Brain pericyte (primary cell): ENCODE measurements around the gene PROX1.

Experiments
- DNase-seq: peaks from one replicate; pipeline ENCODE4 v3.0.0-alpha.2; 2012; ENCODE audit warnings: low read depth, low spot score

Gene PROX1, protein sequence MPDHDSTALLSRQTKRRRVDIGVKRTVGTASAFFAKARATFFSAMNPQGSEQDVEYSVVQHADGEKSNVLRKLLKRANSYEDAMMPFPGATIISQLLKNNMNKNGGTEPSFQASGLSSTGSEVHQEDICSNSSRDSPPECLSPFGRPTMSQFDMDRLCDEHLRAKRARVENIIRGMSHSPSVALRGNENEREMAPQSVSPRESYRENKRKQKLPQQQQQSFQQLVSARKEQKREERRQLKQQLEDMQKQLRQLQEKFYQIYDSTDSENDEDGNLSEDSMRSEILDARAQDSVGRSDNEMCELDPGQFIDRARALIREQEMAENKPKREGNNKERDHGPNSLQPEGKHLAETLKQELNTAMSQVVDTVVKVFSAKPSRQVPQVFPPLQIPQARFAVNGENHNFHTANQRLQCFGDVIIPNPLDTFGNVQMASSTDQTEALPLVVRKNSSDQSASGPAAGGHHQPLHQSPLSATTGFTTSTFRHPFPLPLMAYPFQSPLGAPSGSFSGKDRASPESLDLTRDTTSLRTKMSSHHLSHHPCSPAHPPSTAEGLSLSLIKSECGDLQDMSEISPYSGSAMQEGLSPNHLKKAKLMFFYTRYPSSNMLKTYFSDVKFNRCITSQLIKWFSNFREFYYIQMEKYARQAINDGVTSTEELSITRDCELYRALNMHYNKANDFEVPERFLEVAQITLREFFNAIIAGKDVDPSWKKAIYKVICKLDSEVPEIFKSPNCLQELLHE

GRCh38 chr1:213987927-213988506 lies at the start of gene PROX1:
TSS of gene PROX1 (plus strand) at chr1:213987973. CDS start at chr1:213996536, 8,563 bp downstream.
- DNase-seq = peak; percentile 29

DNA sequence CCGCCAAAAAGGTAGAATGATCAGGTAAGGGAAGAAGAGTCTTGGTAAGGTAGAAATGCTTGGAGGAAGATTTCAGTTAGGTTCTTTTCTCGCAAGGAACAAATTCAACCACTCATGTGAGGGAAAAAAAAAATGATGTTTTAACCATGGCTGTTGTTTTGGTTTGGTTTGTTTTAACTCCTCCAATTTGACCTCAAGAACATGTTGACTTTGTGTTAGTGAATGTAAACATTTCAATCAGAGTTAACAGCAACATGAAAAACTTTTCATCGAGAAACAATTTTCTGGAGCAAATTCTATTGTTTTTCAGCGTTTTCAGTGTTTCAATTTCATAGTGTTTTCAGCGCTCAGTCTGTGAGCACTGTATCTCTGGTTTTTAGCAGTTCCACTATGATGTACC lies 49.0 kb upstream of the PROX1 start:
- no peak for DNase-seq

- DNase-seq = no peak
Observed at GRCh38 chr1:213939888-213940287, 47.9 kb upstream of the PROX1 start.

- DNase-seq = no peak
Observed at GRCh38 chr1:213940947-213941346, 46.8 kb upstream of the PROX1 start.

DNA sequence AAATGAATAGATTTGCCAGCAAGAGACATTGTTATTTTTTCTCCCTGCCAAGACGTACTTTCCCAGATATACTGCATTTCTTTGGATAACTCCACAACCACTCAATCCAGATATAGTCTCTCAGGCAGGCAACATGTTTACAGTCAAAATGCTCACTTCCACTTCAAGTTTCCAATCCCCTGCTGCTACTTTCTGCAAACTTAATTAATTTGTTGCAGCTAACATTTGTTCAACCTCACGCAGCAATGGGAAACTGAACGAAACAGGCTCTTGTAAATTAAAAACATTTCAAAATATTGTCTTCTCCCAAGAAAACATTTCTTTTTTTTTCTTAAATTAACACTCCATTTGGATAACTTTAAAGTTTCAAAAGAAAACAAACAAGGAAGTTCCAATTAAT lies 45.7 kb upstream of the PROX1 start:
- no peak for DNase-seq

DNA sequence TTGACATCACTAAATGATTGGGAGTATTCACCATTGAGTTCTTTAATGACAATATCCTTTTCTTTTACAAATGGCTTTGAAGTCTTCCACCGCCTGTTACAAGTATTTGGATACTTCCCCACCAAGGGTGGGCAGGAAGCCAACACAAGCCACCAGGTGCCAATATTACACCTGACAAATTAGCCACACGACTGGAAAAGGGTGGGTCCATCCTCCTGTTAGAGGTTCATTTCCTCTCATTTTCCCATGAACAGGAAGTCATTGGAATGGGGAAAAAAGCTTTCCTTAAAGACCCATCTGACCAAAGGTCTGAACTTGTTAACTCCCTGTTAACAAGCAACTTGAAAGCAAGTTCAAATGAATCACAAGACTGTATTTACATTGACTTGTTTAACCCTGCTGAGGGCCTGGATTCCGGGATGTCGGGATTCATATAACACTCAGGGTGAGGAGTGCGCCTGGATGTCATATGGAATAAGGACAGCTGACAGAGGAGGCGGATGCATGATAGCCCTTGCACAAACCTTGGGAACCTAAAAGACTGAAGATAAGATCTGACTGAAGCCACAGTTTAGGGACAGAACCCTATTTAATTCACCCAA lies 40.5 kb upstream of the PROX1 start:
- no peak for DNase-seq

DNA sequence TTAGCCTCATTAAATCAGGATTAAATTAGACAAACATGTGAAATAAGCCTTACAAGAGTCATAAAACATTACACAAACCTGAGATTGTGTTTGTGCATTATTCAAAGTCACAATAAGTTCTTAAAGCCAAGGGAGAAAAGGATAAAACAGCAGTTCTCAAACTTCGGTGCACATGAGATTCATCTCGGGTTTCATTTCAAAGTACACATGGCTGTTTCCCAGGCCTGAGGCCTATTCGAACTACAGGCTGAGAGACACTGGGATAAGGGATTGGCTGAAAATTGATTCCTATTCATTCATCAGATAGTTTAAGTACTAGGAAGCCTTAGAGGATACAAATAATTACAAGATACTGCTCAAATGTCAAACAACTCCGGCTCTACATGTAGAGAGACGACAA lies 35.9 kb upstream of the PROX1 start:
- DNase-seq = no peak

DNA sequence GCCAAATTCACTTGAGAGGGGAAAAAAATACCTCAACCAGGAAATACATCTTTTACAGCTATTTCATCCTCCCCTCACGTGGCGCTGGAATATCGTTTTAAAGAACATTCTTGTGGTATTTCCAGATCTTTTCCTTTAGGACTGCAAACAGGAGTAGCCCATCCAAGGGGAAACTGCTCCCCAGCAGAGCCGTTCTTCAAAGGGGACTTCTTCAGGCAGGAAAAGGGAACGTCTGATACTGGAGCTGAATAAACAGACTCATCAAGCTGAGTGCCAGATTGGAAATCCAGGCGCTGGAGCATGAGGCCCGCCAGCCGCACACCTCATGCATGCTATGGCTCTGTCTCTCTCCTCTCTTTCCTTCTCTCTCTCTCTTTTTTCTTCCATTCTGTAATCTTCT lies 34.0 kb upstream of the PROX1 start:
- DNase-seq = no peak

GRCh38 chr1:213956295-213956770 lies 31.4 kb upstream of the PROX1 start:
- DNase-seq = no peak

DNA sequence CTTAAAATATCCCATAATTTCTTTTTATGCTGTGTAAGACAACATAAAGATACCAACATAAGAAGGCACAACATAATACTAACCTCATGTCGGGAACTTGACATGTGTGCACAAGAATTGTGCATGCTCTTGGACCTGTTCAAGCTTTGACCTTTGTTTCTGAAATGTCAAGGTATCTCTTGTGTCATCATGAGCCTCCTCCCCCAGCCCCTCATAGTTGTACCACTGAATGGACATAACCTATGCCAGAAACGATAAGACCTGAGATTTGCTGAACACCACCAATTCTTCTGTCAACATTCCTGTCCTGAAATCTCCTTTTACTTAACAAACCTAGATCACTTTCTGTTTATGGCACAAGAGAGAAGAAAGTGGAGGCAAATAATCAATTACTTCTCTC lies 29.4 kb upstream of the PROX1 start:
- no peak for DNase-seq

DNA sequence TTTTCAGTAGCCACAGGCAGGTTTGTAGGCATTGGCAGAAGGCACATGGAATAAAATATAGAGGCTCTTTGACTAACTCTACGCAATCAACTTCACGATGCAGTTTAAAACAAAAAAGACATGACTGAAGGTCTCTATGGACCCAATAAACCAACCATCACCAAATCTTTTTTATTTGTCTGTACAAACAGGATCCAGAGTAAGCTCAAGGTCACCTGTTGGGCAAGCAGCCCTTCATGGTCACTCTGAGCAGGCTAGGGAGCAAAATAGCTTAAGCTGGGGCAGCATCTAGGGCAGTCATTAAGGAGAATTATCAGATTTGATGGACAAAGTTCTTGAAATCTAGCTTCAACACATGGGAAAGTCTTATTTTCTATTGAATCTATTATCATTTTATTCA lies 26.8 kb upstream of the PROX1 start:
- DNase-seq = no peak

GRCh38 chr1:213962508-213962907 lies 25.3 kb upstream of the PROX1 start:
- no peak for DNase-seq

GRCh38 chr1:213966122-213966521 lies 21.7 kb upstream of the PROX1 start:
- DNase-seq = no peak

DNA sequence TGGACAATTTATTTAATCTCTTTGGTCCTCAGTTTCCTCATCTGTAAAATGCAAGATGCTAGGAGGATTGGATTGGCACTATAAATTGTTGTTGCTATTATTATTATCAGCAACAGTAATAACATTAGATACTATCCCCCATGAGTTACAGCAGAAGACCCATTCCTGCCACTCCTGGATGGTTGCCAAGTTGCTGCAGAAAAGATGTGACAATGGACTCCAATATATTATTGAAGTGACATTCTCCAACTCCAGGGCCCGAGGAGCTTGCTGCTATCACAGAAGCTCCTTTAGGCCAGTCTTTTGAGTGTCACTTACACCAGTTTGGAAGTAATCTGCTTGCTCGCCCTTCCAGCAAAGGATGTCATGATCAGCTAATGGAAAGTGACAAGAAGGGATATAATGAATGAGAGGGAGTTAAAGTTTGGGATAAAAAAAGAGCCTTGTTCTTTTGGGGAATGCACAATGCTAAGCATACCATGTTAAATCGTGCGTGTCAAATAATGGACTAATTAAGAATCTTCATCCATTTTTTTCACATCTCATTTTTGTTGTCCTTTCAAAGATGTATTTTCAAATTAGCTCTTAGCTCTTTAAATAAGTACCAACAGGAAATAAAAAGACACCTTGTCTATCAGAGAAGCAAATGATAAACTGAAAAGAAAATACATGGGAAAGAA lies 19.5 kb upstream of the PROX1 start:
- DNase-seq = no peak

- no peak for DNase-seq
Observed at GRCh38 chr1:213969958-213970555, 17.7 kb upstream of the PROX1 start.

DNA sequence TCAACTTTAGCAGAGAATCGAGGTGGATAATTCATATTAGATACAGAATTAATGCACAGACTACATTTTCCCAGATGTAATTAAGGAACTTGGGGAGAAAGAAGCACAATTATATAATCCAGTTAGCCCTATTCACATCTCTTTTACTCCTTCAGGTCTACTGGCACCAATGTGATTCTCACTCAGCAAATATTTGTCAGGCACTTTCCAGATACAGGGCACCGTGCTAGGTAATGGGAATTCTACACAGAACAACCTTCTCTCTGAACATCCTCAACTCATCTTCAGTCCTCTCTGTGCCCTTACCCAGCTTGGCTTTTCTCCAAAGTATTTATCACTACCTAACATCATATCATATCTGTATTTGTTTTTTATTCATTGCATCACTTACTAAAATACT lies 15.6 kb upstream of the PROX1 start:
- no peak for DNase-seq

GRCh38 chr1:213973129-213973528 lies 14.6 kb upstream of the PROX1 start:
- DNase-seq = no peak

GRCh38 chr1:213976665-213977485 lies 10.9 kb upstream of the PROX1 start:
- DNase-seq = no peak

DNA sequence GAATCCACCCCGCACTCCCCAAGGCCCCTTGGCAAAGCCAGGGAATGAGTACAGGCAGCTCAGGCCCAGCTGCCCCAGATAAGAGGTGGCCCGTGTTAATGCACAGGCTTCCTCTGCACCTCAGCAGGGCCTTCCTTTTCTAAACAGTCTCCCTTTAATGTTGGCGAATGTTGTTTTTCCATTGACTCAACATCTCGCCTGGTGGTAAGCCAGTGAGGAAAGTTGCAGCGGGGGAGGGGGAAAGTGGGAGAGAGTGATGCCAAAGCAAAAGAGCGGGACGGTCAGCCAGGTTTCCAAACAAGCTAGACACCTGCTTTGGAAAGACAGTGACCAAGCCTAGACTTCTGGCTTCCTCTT lies 10.3 kb upstream of the PROX1 start:
- DNase-seq = no peak

DNA sequence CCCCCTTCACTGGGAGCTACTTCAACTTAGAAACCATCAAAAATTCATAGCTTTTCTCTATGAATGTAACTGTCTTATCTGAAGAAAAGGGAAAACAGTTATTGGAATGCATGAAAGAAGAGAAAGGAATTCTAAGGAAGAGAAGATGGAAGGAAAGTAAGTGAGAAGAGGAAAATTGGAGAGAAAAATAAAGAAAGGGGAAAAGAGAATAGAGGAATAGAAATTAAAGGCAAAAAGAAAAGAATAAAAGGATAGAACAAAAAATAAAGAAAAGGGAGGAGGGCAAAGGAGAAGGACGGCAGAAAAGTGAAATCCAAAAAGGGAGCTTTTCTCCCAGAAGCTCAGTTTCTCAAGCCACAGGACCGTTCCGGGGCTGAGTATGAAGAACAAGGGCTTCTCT lies 9.9 kb upstream of the PROX1 start:
- no peak for DNase-seq
